GM19099 (cell line): ENCODE measurements around the gene XCL1.

Experiments used
- POLR2A ChIP-seq: IDR thresholded peaks from 3 replicates; pipeline ENCODE4 v1.6.1; 2011; ENCODE audit warnings: low read depth; ENCODE audit not compliant: insufficient read length; ENCODE audit errors: extremely low read depth

Gene XCL1

DNA sequence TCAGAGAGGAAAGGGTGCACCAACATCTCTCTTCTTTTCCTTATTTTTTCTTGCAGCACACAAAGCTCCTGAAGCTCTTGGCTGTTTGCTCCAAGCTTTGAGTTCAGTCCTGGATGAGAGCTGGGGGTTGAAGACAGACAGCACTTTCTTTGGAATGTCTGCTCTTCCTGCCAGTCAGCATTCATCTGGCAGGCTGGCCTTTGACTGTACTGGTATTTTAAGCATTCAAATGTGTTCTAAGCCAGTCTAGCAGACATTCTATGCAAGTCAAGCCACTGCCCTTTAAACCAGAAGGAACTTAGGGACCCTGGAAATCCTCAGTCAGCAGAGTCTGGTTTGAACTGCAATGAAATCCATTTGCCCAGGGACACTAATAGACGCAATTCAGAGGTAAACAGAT is 45.0 kb downstream of the XCL1 start:
- no peak for TF ChIP-seq POLR2A

DNA sequence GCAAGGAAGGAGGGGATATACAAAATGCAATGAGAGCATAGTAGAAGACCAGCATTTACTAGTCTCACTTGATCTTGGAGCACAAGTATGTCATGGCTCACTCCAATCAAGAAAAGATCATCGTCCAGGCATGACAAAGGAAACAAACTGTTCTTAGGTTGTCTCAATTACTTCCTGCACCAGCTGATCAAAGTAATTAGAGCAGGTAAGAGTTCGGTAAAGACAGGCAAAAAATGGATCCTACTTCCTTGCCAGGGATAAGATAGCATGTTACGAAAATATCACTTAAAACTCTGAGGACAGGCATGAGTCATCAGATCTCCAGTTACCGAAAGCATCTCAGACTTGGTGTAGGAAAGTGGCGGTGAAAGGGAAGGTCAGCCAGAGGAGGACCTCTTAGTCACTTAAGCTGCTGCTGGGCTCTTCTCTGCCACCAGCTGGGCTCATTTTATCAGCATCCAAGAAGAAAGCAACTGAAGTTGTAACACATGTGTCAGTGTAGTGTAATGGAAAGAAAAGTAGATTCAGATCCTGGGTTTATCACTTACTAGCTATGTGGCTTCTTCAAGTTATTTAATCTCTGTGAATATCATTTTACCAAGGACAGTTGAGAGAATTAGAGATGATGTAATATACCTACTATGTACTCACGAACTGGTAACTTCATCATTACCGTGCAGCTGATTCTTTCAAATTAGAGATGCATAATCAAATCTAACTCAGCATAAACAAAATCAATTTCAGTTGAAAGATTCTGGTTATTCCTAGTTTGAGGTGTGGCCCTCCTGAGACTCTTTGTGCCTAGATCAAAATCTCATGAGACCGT is 46.8 kb downstream of the XCL1 start:
- no peak for TF ChIP-seq POLR2A

DNA sequence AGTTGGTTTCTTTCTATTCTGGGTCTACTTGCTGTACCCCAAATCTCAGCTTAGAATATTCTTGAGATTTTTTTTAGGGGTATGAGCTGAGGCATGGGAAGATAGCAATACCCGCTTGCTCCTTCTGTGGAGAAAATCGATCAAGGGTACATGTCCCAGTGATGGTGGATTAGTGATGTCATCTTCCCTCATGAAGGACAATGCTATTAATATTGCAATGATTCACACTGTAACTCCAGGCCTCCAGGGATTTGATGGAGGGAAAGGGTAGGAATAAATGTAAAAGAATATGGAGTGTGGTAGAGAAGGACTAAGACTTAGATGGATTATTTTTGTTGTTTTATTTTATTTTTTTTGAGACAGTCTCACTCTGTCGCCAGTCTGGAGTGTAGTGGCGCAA is 47.4 kb downstream of the XCL1 start:
- no peak for TF ChIP-seq POLR2A

DNA sequence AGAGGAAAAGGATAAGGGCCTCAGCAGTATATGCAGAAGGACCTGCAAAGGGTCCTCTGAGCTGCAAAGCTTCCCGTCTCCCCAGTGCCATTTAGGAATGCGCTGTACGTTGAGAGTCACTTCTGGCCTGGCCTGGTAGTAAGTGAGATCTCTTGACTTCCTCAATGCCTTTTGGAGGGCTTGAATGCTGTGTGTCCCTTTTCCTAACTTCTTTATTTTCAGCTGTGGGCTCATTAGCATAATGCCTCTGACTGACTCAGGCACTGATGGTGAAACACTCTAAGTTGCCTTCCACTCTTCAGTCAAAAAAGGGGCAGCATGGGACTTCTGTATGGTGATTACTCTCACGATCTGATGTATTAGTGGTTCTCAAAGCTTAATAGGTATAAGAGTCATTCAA is 49.9 kb downstream of the XCL1 start:
- no peak for TF ChIP-seq POLR2A

DNA sequence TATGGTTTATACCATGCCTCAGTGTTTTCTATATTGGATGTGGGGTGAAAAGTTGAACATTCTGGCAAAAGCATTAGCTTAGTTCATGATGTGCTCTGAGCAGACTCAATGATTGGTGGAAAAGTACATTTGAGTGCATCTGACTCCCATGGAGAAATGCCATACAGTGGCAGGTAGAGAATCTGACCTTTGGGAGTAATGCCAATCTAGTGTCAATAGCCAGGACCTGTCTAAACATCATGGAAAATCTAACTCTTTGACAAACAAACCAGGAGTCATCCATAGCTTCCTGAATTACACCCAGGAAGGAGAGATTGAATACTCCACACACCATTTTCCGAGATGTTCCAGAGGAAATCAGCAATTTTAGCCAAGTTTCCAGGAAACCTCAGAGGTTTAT is 51.0 kb downstream of the XCL1 start:
- no peak for TF ChIP-seq POLR2A

DNA sequence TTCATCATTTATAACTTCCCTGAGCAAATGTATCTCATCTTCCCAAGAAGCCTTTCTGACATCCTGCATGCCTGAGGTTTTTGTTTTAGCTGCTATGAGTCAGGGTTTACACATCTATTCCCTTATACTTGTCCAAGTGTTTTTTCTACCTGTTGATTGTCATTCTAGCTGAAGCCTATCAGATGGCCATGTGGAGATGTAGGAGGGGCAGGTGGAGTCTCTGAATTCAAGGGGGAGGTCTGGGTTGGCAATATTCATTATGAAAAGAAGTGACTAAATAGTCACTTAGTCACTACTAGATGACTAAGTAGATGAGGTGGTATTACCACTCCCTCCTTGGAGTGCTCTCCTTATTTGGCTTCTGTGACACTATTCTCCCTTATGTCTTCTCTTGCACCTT is 52.4 kb downstream of the XCL1 start:
- no peak for TF ChIP-seq POLR2A

DNA sequence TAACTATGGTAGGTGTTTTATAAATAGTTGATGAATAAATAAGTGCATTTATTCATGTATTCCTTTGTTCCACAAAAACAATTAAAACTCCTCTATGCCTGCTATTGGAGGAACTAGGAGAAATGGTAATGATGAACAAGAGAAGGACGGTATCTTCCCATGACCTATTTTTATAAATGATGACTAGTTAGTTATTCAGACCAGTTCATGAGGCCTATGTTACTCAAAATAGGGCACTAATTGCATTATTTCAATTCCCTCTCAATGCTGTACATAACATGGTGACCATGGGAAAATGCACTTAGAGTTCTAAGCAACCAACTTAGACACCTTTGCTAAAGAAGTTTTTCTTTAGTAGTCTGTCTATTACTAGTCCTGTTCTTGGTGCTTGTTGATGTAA is 53.1 kb downstream of the XCL1 start:
- TF ChIP-seq POLR2A = no peak
